HG02884 (cell line): ENCODE measurements around the gene AK5.
A peak's percentile ranks its signal among the peaks of the same experiment; 100 is the strongest.

Experiments used
- ATAC-seq: cut with Tn5 transposase; IDR thresholded peaks from one replicate; pipeline ENCODE4 v1.9.1; 2021; ENCODE audit warnings: mild to moderate bottlenecking, moderate library complexity; ENCODE audit not compliant: unreplicated experiment

Gene AK5

GRCh38 chr1:77571642-77572041, 289.8 kb downstream of the AK5 start:
- no peak for ATAC-seq

GRCh38 chr1:77579547-77579946, 297.7 kb downstream of the AK5 start:
- no peak for ATAC-seq

- ATAC-seq, result no peak
Observed at GRCh38 chr1:77582905-77583304, 301.1 kb downstream of the AK5 start.

- ATAC-seq, result no peak
Observed at GRCh38 chr1:77583483-77583882, 301.7 kb downstream of the AK5 start.

GRCh38 chr1:77584884-77585283, 303.1 kb downstream of the AK5 start:
- no peak for ATAC-seq

GRCh38 chr1:77585610-77586314, 303.9 kb downstream of the AK5 start:
- no peak for ATAC-seq

GRCh38 chr1:77589231-77589630, 307.4 kb downstream of the AK5 start:
- no peak for ATAC-seq

GRCh38 chr1:77590651-77591050, 308.8 kb downstream of the AK5 start:
- ATAC-seq, result no peak

GRCh38 chr1:77592906-77593305, 311.1 kb downstream of the AK5 start:
- ATAC-seq, result no peak

GRCh38 chr1:77594366-77595112, 312.7 kb downstream of the AK5 start:
- peak; percentile 84 for ATAC-seq

- ATAC-seq, result no peak
Observed at GRCh38 chr1:77597310-77597709, 315.5 kb downstream of the AK5 start.

- ATAC-seq, result no peak
Observed at GRCh38 chr1:77605246-77606026, 323.6 kb downstream of the AK5 start.

- ATAC-seq, result no peak
Observed at GRCh38 chr1:77608893-77609292, 327.1 kb downstream of the AK5 start.
